HepG2 (cell line): ENCODE data around the gene DPY30. TPM values are rescaled to one million over a fixed set of nuclear protein-coding genes. Genes with fewer than 3 reads are reported as not detected.

Experiments
- ATF7-NPFF ChIP-seq: sonication (generic); formaldehyde crosslinking; IDR thresholded peaks from 2 replicates; pipeline ENCODE4 v1.8.1; 2023; ENCODE audit warnings: mild to moderate bottlenecking, low read depth, missing genetic modification reagents, moderate library complexity
- CREB1 ChIP-seq, 2 experiments: fragments of 450-650 bp in 1 of 2; IDR thresholded peaks; 2 replicates each; pipeline ENCODE4 v1.6.1; 2016 to 2017; ENCODE audit warnings: control low read depth in 1 of 2, mild to moderate bottlenecking in 1 of 2, missing compliant biosample characterization in 1 of 2, missing genetic modification characterization in 1 of 2
- GFI1 ChIP-seq: sonication (generic); formaldehyde crosslinking; IDR thresholded peaks from 2 replicates; pipeline ENCODE4 v1.5.0; 2020; ENCODE audit warnings: missing genetic modification reagents, mild to moderate bottlenecking, borderline replicate concordance
- IRX3 ChIP-seq: sonication (generic); formaldehyde crosslinking; IDR thresholded peaks from 2 replicates; pipeline ENCODE4 v1.8.1; 2023; ENCODE audit warnings: mild to moderate bottlenecking, low read depth, missing genetic modification reagents, borderline replicate concordance
- MEIS2 ChIP-seq: sonication (generic); formaldehyde crosslinking; IDR thresholded peaks from 2 replicates; pipeline ENCODE4 v1.9.0; 2021; ENCODE audit warnings: mild to moderate bottlenecking, missing genetic modification reagents
- NAIF1 ChIP-seq: sonication (generic); formaldehyde crosslinking; IDR thresholded peaks from 2 replicates; pipeline ENCODE4 v1.5.0; 2020; ENCODE audit warnings: mild to moderate bottlenecking, missing genetic modification reagents, borderline replicate concordance
- PAWR ChIP-seq: sonication (generic); formaldehyde crosslinking; IDR thresholded peaks from 2 replicates; pipeline ENCODE4 v1.4.0; 2020; ENCODE audit warnings: missing genetic modification reagents, mild to moderate bottlenecking, borderline replicate concordance
- SALL2 ChIP-seq: sonication (generic); formaldehyde crosslinking; IDR thresholded peaks from 2 replicates; pipeline ENCODE4 v1.8.1; 2023; ENCODE audit warnings: mild to moderate bottlenecking, missing genetic modification reagents, inconsistent platforms
- SP140L ChIP-seq: sonication (generic); formaldehyde crosslinking; IDR thresholded peaks from 2 replicates; pipeline ENCODE4 v1.4.0; 2020; ENCODE audit warnings: missing genetic modification reagents, borderline replicate concordance
- ZNF33B ChIP-seq: sonication (generic); formaldehyde crosslinking; IDR thresholded peaks from 2 replicates; pipeline ENCODE4 v1.5.1; 2020; ENCODE audit warnings: mild to moderate bottlenecking, missing genetic modification reagents
- ZNF441 ChIP-seq: sonication (generic); formaldehyde crosslinking; IDR thresholded peaks from 2 replicates; pipeline ENCODE4 v1.7.0; 2021; ENCODE audit warnings: missing genetic modification reagents, borderline replicate concordance
- ZNF75D ChIP-seq: sonication (generic); formaldehyde crosslinking; IDR thresholded peaks from 2 replicates; pipeline ENCODE4 v1.8.1; 2023; ENCODE audit warnings: missing genetic modification reagents, mild to moderate bottlenecking, borderline replicate concordance
- ZNF766 ChIP-seq: sonication (generic); formaldehyde crosslinking; IDR thresholded peaks from 2 replicates; pipeline ENCODE4 v1.5.0; 2020; ENCODE audit warnings: missing genetic modification reagents, borderline replicate concordance
- polyA plus RNA-seq, 8 experiments: library from polyadenylated mRNA; depleted of rRNA in 3 of 8; stranded (reverse) in 7 of 8; unstranded in 1 of 8; fragments of >200 nt; fragmentation: Illumina TruSeq in 4 of 8; extraction: Trizol in 4 of 8; gene quantifications; 2 replicates each; pipeline versions ENCODE4 v1.2.1 to v1.2.3, GENCODE V29; 2011 to 2016; ENCODE audit warnings: low read depth in 4 of 8, missing spikeins in 1 of 8, mixed read lengths in 1 of 8; ENCODE audit not compliant: insufficient read depth in 1 of 8
- total RNA-seq, 5 experiments: library from RNA; depleted of rRNA; stranded (reverse); fragments of >200 nt; fragmentation: Illumina TruSeq; extraction: Trizol; gene quantifications; 2 replicates each; pipeline ENCODE4 v1.2.3, GENCODE V29; 2016; ENCODE audit warnings: low read depth in 1 of 5
- TF ChIP-seq, protein P1 (sequence below): sonication (generic); formaldehyde crosslinking; IDR thresholded peaks from 2 replicates; pipeline ENCODE4 v1.5.0; 2020; ENCODE audit warnings: mild to moderate bottlenecking, missing genetic modification reagents
- TF ChIP-seq, protein P2 (sequence below): sonication (generic); formaldehyde crosslinking; IDR thresholded peaks from 2 replicates; pipeline ENCODE4 v1.5.0; 2020; ENCODE audit warnings: missing genetic modification reagents
- TF ChIP-seq, protein P3 (sequence below): sonication (generic); formaldehyde crosslinking; IDR thresholded peaks from 2 replicates; pipeline ENCODE4 v1.9.0; 2021; ENCODE audit warnings: mild to moderate bottlenecking, missing genetic modification reagents
- TF ChIP-seq, protein P4 (sequence below): sonication (generic); formaldehyde crosslinking; IDR thresholded peaks from 2 replicates; pipeline ENCODE4 v1.4.0; 2020; ENCODE audit warnings: missing genetic modification reagents

Gene DPY30
- total and polyA plus RNA-seq, 2 of the 13 experiments (the other 11 are each of a cell fraction or from before 2014, with no cell fraction given): 98.1 to 118 TPM

DNA sequence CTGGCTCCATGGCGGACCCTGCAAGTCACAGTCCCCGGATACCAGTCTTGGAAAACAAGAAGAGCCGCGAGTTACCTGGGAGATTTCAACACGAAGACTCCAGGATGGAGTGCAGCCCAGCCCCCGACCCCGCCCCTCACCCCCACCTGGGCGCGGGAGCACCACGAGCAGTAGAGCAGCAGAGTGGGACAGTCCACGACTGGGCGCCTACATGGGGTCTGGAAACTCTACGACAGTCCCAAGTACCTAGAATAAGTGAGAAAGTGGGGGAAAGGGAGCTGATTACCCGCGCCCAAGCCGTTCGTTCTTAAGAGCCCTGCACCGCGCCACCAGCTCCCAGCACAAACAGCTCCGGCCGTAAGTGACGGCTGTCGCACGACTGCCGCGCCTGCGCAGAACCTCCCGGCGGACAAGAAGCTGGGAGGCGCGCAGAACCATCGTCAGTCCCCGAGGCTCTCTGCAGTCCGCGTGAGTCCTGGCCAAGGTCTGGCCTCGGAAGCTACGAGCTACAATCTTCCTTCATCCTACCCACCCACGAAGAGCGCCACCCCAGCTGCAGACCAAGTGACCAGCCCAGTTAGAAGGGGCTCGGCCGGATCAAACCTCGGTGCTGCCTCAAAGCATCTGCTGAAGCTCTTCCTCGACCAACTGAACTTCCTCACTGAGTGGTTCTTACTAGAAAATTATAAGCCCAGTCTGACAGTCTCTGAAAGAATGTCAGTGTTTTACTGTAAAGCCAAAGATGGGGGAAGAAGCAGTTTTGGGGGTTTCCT is at the start of gene DPY30 (continued):
- TF ChIP-seq, protein P1, sequence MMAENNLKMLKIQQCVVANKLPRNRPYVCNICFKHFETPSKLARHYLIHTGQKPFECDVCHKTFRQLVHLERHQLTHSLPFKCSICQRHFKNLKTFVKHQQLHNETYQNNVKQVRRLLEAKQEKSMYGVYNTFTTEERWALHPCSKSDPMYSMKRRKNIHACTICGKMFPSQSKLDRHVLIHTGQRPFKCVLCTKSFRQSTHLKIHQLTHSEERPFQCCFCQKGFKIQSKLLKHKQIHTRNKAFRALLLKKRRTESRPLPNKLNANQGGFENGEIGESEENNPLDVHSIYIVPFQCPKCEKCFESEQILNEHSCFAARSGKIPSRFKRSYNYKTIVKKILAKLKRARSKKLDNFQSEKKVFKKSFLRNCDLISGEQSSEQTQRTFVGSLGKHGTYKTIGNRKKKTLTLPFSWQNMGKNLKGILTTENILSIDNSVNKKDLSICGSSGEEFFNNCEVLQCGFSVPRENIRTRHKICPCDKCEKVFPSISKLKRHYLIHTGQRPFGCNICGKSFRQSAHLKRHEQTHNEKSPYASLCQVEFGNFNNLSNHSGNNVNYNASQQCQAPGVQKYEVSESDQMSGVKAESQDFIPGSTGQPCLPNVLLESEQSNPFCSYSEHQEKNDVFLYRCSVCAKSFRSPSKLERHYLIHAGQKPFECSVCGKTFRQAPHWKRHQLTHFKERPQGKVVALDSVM (CRISPR knock-in tag): peak; percentile 73
- TF ChIP-seq, protein P2, sequence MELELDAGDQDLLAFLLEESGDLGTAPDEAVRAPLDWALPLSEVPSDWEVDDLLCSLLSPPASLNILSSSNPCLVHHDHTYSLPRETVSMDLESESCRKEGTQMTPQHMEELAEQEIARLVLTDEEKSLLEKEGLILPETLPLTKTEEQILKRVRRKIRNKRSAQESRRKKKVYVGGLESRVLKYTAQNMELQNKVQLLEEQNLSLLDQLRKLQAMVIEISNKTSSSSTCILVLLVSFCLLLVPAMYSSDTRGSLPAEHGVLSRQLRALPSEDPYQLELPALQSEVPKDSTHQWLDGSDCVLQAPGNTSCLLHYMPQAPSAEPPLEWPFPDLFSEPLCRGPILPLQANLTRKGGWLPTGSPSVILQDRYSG (CRISPR knock-in tag): no peak; the same call in 1 of the 2 replicates
- TF ChIP-seq ATF7-NPFF (CRISPR knock-in tag): peak; percentile 91
- 0 out of 2 replicates have a peak, but pooled peaks have one; percentile 50 for TF ChIP-seq IRX3 (CRISPR knock-in tag)
- TF ChIP-seq ZNF33B (CRISPR knock-in tag): 0 out of 2 replicates have a peak, but pooled peaks have one; percentile 54
- TF ChIP-seq SALL2 (CRISPR knock-in tag): peak; percentile 97
- no peak; the same call in 1 of the 2 replicates for TF ChIP-seq ZNF441 (CRISPR knock-in tag)
- TF ChIP-seq, protein P3, sequence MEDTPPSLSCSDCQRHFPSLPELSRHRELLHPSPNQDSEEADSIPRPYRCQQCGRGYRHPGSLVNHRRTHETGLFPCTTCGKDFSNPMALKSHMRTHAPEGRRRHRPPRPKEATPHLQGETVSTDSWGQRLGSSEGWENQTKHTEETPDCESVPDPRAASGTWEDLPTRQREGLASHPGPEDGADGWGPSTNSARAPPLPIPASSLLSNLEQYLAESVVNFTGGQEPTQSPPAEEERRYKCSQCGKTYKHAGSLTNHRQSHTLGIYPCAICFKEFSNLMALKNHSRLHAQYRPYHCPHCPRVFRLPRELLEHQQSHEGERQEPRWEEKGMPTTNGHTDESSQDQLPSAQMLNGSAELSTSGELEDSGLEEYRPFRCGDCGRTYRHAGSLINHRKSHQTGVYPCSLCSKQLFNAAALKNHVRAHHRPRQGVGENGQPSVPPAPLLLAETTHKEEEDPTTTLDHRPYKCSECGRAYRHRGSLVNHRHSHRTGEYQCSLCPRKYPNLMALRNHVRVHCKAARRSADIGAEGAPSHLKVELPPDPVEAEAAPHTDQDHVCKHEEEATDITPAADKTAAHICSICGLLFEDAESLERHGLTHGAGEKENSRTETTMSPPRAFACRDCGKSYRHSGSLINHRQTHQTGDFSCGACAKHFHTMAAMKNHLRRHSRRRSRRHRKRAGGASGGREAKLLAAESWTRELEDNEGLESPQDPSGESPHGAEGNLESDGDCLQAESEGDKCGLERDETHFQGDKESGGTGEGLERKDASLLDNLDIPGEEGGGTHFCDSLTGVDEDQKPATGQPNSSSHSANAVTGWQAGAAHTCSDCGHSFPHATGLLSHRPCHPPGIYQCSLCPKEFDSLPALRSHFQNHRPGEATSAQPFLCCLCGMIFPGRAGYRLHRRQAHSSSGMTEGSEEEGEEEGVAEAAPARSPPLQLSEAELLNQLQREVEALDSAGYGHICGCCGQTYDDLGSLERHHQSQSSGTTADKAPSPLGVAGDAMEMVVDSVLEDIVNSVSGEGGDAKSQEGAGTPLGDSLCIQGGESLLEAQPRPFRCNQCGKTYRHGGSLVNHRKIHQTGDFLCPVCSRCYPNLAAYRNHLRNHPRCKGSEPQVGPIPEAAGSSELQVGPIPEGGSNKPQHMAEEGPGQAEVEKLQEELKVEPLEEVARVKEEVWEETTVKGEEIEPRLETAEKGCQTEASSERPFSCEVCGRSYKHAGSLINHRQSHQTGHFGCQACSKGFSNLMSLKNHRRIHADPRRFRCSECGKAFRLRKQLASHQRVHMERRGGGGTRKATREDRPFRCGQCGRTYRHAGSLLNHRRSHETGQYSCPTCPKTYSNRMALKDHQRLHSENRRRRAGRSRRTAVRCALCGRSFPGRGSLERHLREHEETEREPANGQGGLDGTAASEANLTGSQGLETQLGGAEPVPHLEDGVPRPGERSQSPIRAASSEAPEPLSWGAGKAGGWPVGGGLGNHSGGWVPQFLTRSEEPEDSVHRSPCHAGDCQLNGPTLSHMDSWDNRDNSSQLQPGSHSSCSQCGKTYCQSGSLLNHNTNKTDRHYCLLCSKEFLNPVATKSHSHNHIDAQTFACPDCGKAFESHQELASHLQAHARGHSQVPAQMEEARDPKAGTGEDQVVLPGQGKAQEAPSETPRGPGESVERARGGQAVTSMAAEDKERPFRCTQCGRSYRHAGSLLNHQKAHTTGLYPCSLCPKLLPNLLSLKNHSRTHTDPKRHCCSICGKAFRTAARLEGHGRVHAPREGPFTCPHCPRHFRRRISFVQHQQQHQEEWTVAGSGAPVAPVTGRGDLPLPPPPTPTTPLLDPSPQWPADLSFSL (CRISPR knock-in tag): 0 out of 2 replicates have a peak, but pooled peaks have one; percentile 22
- peak; percentile 66 for TF ChIP-seq GFI1 (CRISPR knock-in tag)
- TF ChIP-seq PAWR (CRISPR knock-in tag): no peak
- TF ChIP-seq CREB1 (IDR thresholded peaks at IDR 0.05): peak; percentile 65
- no peak for TF ChIP-seq CREB1 (CRISPR knock-in tag; IDR thresholded peaks at IDR 0.05)
- TF ChIP-seq ZNF766 (CRISPR knock-in tag): peak; percentile 84; the same call in 1 of the 2 replicates
- TF ChIP-seq MEIS2 (CRISPR knock-in tag): peak; percentile 80; the same call in 1 of the 2 replicates
- TF ChIP-seq, protein P4, sequence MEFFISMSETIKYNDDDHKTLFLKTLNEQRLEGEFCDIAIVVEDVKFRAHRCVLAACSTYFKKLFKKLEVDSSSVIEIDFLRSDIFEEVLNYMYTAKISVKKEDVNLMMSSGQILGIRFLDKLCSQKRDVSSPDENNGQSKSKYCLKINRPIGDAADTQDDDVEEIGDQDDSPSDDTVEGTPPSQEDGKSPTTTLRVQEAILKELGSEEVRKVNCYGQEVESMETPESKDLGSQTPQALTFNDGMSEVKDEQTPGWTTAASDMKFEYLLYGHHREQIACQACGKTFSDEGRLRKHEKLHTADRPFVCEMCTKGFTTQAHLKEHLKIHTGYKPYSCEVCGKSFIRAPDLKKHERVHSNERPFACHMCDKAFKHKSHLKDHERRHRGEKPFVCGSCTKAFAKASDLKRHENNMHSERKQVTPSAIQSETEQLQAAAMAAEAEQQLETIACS (CRISPR knock-in tag): peak; percentile 67
- TF ChIP-seq SP140L (CRISPR knock-in tag): no peak; the same call in 1 of the 2 replicates
- TF ChIP-seq ZNF75D: no peak
- TF ChIP-seq NAIF1 (CRISPR knock-in tag): peak; percentile 30; the same call in 1 of the 2 replicates
